Upper lobe of left lung (tissue), 4 donors: Measurements from ENCODE around the gene S100G.

Experiments used
- CTCF ChIP-seq, 6 experiments: fragments of 450-650 bp in 4 of 6; fragments of 200-600 bp in 2 of 6; sonication (generic) in 2 of 6; IDR thresholded peaks; one replicate each; pipeline ENCODE4 v1.5.1; 2016 to 2019; ENCODE audit warnings: antibody characterized with exemption in 6 of 6
- EP300 ChIP-seq, 4 donors: sonication (generic); formaldehyde crosslinking; IDR thresholded peaks; one replicate each; pipeline ENCODE4 v1.5.1; 2017; ENCODE audit warnings: antibody characterized with exemption in 4 of 4, control low read depth in 2 of 4
- POLR2A ChIP-seq, 4 donors: fragments of 450-650 bp; IDR thresholded peaks; one replicate each; pipeline ENCODE4 v1.5.1; 2016 to 2017; ENCODE audit warnings: antibody characterized with exemption in 4 of 4, mild to moderate bottlenecking in 2 of 4
- POLR2AphosphoS5 ChIP-seq, 2 donors: sonication (generic); formaldehyde crosslinking; IDR thresholded peaks; one replicate each; pipeline ENCODE4 v1.5.1; 2017; ENCODE audit warnings: antibody characterized with exemption in 2 of 2

DNA sequence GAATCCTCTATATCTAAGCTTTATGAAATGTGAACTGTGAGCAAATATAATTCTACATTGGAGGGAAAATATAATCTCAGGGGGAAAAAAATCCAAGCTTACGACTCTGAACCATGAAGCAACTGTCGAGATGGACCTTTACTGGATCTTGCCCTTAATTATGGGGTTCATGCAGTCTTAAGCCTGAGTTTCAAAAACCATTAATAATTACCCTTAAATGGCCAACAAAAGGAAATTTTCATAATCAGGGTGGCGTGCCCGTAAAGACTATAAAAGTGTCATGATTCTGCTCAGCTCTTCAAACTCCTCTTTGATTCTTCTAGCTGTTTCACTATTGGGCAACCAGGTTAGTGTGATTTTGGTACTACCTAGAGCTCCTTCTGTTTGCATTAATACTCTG lies at the start of gene S100G:
- TF ChIP-seq CTCF (IDR thresholded peaks at IDR 0.05) (no peak), POLR2AphosphoS5 (IDR thresholded peaks at IDR 0.05) (no peak), POLR2A (IDR thresholded peaks at IDR 0.05) (no peak), EP300 (IDR thresholded peaks at IDR 0.05) (no peak)
